ENCODE results near the gene DTX2. TPM values are rescaled to one million over a fixed set of nuclear protein-coding genes. Genes with fewer than 3 reads are reported as not detected.
"Not testable (repeated sequence)": the region's sequence is repeated elsewhere in the genome, so short reads cannot be mapped to it uniquely, and the experiment has no call there.

Gene DTX2
- total RNA-seq, 1 donor from 2014 or later, result 11.5 TPM

DNA sequence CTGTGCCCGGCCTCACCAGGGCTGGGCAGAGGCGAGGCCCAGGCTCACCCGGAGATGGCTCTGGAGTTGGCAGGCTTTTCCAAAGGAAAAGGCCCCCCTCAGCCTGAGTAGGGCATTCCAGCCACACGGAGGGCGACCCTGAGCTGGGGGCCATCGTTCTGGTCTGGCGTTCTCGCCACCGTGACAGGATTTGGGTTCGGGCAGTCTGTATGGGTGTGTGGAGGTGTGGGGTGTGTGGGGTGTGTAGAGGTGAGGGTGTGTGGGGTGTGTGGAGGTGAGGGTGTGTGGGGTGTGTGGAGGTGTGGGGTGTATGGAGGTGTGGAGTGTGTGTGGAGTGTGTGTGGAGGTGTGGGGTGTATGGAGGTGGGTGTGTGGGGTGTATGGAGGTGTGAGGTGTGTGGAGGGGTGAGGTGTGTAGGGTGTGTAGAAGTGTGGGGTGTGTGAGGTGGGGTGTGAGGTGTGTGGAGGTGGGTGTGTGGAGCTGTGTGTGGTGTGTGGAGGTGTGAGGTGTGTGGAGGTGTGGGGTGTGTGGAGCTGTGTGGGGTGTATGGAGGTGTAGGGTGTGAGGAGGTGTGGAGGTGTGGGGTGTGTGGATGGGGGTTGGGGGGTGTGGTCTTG lies 37.2 kb downstream of the DTX2 start:
- DNase-seq (ENCODE audit: low spot score); H3K27me3 Mint-ChIP-seq (ENCODE audit: low read depth); H3K4me1 Mint-ChIP-seq (ENCODE audit: low read depth); H3K36me3 Mint-ChIP-seq (ENCODE audit: low read depth); H3K4me3 Mint-ChIP-seq (ENCODE audit: unreplicated experiment); H3K9me3 Mint-ChIP-seq (ENCODE audit: low read depth); H3K27ac Mint-ChIP-seq (ENCODE audit: unreplicated experiment): not testable (repeated sequence)

DNA sequence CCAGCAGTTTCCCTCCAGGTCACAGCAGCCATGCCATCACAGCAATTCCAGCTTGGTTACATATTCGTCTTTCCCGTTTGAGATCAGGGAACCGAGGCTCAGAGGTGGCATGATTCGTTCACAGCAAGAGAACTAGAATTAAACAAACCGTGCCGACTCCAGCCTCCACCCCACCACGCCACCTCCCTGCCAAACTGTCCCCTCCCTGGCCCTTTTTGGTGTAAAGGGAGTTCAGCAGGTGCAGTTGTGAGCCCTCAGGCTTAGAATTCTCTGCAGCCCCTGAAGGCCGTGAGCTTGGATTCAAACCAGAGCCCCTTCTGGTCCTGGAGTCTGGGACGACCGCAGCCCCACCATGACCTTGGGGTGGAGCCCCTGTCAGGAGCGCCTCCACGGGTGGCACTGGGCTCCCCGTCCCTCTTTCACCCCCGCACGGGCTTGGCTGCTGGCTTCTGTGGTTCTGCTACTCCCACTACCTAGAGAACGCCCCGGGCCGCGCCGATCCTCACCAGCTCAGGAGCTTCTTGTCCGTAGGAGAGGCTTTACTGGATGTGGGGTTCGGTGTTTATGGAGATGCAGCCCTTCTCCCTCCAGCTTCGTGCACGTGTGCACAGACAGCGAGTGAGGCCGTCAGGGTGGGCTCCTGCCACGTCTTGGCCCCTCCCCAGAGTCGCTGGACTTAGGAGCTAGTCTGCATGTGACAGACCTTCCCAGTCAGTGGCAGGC lies 37.9 kb downstream of the DTX2 start:
- DNase-seq (ENCODE audit: low spot score); H3K27ac Mint-ChIP-seq (ENCODE audit: unreplicated experiment); H3K4me1 Mint-ChIP-seq (ENCODE audit: low read depth); H3K36me3 Mint-ChIP-seq (ENCODE audit: low read depth); H3K27me3 Mint-ChIP-seq (ENCODE audit: low read depth); H3K9me3 Mint-ChIP-seq (ENCODE audit: low read depth); H3K4me3 Mint-ChIP-seq (ENCODE audit: unreplicated experiment): not testable (repeated sequence)

DNA sequence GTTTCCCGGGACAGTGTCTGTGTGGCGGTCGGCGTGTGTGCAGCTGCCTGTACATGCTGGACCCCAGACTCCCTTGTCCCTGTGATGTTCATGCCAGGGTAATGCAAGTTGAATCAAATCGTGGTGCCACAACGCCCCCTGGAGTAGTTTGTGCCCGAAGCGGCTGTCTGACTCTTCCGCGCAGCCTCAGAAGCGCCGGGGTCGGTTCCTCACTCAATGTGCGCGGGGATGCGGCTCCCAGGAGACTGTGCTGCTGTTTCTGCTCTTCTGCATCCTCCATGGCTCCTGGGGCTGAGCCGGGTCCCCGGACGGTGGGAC lies 38.4 kb downstream of the DTX2 start:
- H3K4me3 Mint-ChIP-seq (ENCODE audit: unreplicated experiment); H3K36me3 Mint-ChIP-seq (ENCODE audit: low read depth); H3K9me3 Mint-ChIP-seq (ENCODE audit: low read depth); H3K27me3 Mint-ChIP-seq (ENCODE audit: low read depth); H3K4me1 Mint-ChIP-seq (ENCODE audit: low read depth); H3K27ac Mint-ChIP-seq (ENCODE audit: unreplicated experiment); DNase-seq (ENCODE audit: low spot score): not testable (repeated sequence)

GRCh38 chr7:76502224-76502623 lies 40.7 kb downstream of the DTX2 start:
- not testable (repeated sequence) for H3K9me3 Mint-ChIP-seq (ENCODE audit: low read depth); H3K27ac Mint-ChIP-seq (ENCODE audit: unreplicated experiment); H3K4me1 Mint-ChIP-seq (ENCODE audit: low read depth); H3K4me3 Mint-ChIP-seq (ENCODE audit: unreplicated experiment); H3K36me3 Mint-ChIP-seq (ENCODE audit: low read depth); H3K27me3 Mint-ChIP-seq (ENCODE audit: low read depth)
- DNase-seq (ENCODE audit: low spot score), result peak; percentile 79

- H3K9me3 Mint-ChIP-seq (ENCODE audit: low read depth); H3K4me1 Mint-ChIP-seq (ENCODE audit: low read depth); H3K27ac Mint-ChIP-seq (ENCODE audit: unreplicated experiment); H3K27me3 Mint-ChIP-seq (ENCODE audit: low read depth); H3K36me3 Mint-ChIP-seq (ENCODE audit: low read depth); H3K4me3 Mint-ChIP-seq (ENCODE audit: unreplicated experiment): not testable (repeated sequence)
- peak; percentile 64 for DNase-seq (ENCODE audit: low spot score)
Measured at GRCh38 chr7:76502836-76503235, 41.3 kb downstream of the DTX2 start.

DNA sequence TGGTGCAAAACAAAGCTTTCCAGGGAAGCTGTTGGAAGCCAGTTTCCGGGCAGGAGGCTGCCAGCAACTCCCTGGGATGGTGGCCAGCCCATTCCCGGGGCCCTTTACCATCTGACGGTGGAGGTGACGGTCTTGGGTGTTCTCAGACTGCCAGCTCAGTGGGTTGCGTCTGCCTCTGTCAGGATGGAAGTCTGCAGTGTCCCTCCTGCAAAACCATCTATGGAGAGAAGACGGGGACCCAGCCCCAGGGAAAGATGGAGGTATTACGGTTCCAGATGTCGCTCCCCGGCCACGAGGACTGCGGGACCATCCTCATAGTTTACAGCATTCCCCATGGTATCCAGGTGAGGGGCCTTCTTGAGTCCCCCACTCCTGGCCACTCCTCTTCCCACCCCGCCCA lies 41.7 kb downstream of the DTX2 start:
- not testable (repeated sequence) for H3K9me3 Mint-ChIP-seq (ENCODE audit: low read depth); H3K4me3 Mint-ChIP-seq (ENCODE audit: unreplicated experiment); H3K27ac Mint-ChIP-seq (ENCODE audit: unreplicated experiment); H3K4me1 Mint-ChIP-seq (ENCODE audit: low read depth); H3K27me3 Mint-ChIP-seq (ENCODE audit: low read depth); H3K36me3 Mint-ChIP-seq (ENCODE audit: low read depth)
- DNase-seq (ENCODE audit: low spot score), result peak; percentile 34

DNA sequence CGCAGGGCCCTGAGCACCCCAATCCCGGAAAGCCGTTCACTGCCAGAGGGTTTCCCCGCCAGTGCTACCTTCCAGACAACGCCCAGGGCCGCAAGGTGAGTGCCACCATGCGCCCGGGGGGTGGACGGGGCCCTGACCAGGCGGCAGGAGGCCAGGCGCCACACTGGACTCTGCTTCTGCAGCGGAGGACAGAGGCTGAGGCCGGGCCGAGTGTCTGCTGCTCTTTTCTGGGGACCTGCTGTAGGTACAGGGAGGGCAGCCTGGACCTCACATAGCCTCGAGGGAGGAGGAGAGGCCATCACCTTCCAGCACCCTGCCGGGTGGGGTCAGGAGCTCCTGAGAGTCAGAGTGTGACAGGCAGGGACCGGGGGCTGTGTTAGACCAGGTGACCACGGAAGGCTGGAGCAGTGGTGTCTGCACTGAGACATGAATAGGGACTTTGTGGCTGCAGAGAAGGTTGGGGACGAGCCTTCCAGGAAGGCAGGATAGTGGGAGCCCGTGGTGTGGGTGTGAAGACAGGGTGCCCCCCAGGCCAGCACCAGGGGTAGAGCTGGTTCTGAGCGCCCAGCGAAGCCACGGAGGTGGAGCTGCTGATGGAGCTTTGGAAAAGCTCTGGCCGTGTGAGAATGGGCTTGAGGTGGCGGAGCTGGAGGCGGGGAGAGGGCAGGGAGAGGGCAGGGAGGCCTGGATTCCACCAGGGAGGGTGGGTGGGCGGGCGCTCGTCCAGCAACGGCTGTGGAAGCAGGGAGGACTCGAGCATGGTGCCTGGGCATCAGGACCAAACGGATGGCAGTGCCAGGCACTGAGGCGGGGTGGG lies 43.0 kb downstream of the DTX2 start:
- not testable (repeated sequence) for H3K9me3 Mint-ChIP-seq (ENCODE audit: low read depth)

DNA sequence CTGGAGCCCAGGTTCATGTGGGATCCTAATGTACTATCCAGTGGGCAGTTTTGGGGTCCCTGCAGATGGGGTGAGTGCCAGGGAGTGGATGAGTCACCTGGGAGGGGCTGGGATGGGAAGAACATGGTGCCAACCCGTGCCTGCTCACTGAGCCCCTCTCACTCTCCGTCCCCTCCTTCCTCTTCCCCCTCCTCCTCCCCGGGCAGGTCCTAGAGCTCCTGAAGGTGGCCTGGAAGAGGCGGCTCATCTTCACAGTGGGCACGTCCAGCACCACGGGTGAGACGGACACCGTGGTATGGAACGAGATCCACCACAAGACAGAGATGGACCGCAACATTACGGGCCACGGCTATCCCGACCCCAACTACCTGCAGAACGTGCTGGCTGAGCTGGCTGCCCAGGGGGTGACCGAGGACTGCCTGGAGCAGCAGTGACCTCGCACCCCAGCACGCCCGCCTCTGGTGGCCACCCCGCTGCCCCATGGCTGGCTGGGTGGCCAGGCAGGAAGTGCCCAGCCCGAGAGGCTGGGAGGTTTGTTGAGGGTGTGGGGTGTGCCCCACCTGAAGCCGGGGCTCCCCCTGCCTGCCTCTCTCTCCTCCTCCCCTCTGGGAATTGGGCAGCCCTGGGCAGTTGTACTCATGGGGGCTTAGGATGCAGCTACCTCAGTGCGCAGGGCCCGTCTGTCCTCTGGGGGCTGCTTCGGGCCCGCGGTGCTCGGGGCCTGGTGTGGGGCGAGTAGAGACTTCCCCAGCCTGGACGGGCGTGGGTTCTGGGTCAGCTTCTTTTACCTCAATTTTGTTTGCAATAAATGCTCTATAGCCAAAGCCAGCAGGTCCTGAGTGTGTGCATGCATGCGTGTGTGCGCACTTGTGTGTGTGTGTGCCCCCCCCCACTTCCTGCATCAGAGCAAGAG lies 43.9 kb downstream of the DTX2 start:
- TF ChIP-seq, protein P1, sequence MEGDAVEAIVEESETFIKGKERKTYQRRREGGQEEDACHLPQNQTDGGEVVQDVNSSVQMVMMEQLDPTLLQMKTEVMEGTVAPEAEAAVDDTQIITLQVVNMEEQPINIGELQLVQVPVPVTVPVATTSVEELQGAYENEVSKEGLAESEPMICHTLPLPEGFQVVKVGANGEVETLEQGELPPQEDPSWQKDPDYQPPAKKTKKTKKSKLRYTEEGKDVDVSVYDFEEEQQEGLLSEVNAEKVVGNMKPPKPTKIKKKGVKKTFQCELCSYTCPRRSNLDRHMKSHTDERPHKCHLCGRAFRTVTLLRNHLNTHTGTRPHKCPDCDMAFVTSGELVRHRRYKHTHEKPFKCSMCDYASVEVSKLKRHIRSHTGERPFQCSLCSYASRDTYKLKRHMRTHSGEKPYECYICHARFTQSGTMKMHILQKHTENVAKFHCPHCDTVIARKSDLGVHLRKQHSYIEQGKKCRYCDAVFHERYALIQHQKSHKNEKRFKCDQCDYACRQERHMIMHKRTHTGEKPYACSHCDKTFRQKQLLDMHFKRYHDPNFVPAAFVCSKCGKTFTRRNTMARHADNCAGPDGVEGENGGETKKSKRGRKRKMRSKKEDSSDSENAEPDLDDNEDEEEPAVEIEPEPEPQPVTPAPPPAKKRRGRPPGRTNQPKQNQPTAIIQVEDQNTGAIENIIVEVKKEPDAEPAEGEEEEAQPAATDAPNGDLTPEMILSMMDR (IDR thresholded peaks at IDR 0.05), result no peak
- H3K4me3 Mint-ChIP-seq (ENCODE audit: unreplicated experiment), result no peak overlapping the region
- H3K27me3 Mint-ChIP-seq (ENCODE audit: low read depth), result no peaks in the 10 kb centered on the region
- peaks cover 2% of the 10 kb centered on the region for H3K36me3 Mint-ChIP-seq (ENCODE audit: low read depth)
- peaks cover 2% of the 10 kb centered on the region for H3K9me3 Mint-ChIP-seq (ENCODE audit: low read depth)
- H3K4me1 Mint-ChIP-seq (ENCODE audit: low read depth), result peaks cover 5% of the 10 kb centered on the region
- peak; percentile 87 for DNase-seq (ENCODE audit: low spot score)
- no peak overlapping the region for H3K27ac Mint-ChIP-seq (ENCODE audit: unreplicated experiment)

More for the DNA sequence above, 43.0 kb downstream of the DTX2 start:
- not testable (repeated sequence) for H3K4me3 Mint-ChIP-seq (ENCODE audit: unreplicated experiment); H3K27me3 Mint-ChIP-seq (ENCODE audit: low read depth); H3K36me3 Mint-ChIP-seq (ENCODE audit: low read depth); H3K27ac Mint-ChIP-seq (ENCODE audit: unreplicated experiment); H3K4me1 Mint-ChIP-seq (ENCODE audit: low read depth)
- peak; percentile 81 for DNase-seq (ENCODE audit: low spot score)

Measured in chondrocyte (in vitro differentiated cells).